Esophagus squamous epithelium (tissue), 5 donors: ENCODE results near the gene TRAM2. TPM values are rescaled to one million over a fixed set of nuclear protein-coding genes. Genes with fewer than 3 reads are reported as not detected.

Experiments
- DNase-seq: peaks from one replicate; lab custom pipeline; 2025; lab: John Stamatoyannopoulos, UW
- H3K27ac ChIP-seq, 4 donors: fragments of 200-600 bp; sonication (generic); one replicate each; pipeline ENCODE4 v1.5.1; 2016 to 2019; ENCODE audit warnings: mild to moderate bottlenecking in 1 of 4
- H3K27me3 ChIP-seq, 4 donors: fragments of 200-600 bp; sonication (generic); 1 replicate in 3 of 4; 2 replicates in 1 of 4; pipeline versions ENCODE4 v1.5.1 to v1.6.0; 2017 to 2021; ENCODE audit warnings: antibody characterized with exemption in 1 of 4
- H3K36me3 ChIP-seq, 3 donors: fragments of 200-600 bp; sonication (generic); one replicate each; pipeline ENCODE4 v1.5.1; 2016 to 2019
- H3K4me1 ChIP-seq, 3 donors: fragments of 200-600 bp; sonication (generic); one replicate each; pipeline ENCODE4 v1.5.1; 2017 to 2019
- H3K4me3 ChIP-seq, 4 donors: fragments of 200-600 bp; sonication (generic); 1 replicate in 3 of 4; 2 replicates in 1 of 4; pipeline ENCODE4 v1.5.1; 2016 to 2019; ENCODE audit warnings: mild to moderate bottlenecking in 2 of 4, moderate library complexity in 1 of 4
- H3K9me3 ChIP-seq, 3 donors: fragments of 200-600 bp; sonication (generic); one replicate each; pipeline ENCODE4 v1.5.1; 2016 to 2019
- POLR2A ChIP-seq, 4 donors: fragments of 450-650 bp; IDR thresholded peaks; one replicate each; pipeline ENCODE4 v1.6.1; 2017; ENCODE audit warnings: antibody characterized with exemption in 4 of 4, mild to moderate bottlenecking in 4 of 4, moderate library complexity in 3 of 4
- WGBS, 2 donors: methylation state at CpG; one replicate each; pipeline ENCODE4 v1.1.5; 2018; 5-methylcytosine and 5-hydroxymethylcytosine counted together
- intact Hi-C: fragments of 100-400 bp; cut with DNase I; formaldehyde crosslinking; loops from one replicate; pipeline ENCODE4 v1.15.0; 2022
- total RNA-seq, 4 donors: library from RNA; depleted of rRNA; stranded (reverse); fragments of >200 nt; gene quantifications; one replicate each; pipeline ENCODE4 v1.1.0, GENCODE V29; 2016
- TF ChIP-seq, protein P1 (sequence below), 6 experiments: fragments of 450-650 bp in 4 of 6; fragments of 200-600 bp in 2 of 6; sonication (generic) in 2 of 6; IDR thresholded peaks; one replicate each; pipeline ENCODE4 v1.5.1; 2016 to 2019; ENCODE audit warnings: antibody characterized with exemption in 6 of 6, mild to moderate bottlenecking in 4 of 6, moderate library complexity in 4 of 6
- donor health status: DM: yes; HTN: yes; CAD: no.

TRAM2 gene
- total RNA-seq, 4 donors from 2014 or later: 2.3 to 8.6 (median 5.3) TPM

GRCh38 chr6:52454556-52454955 is 122.3 kb downstream of the TRAM2 start:
- no peak for DNase-seq
- Histone ChIP-seq H3K36me3 (peaks cover 0 to 4% (median 0%) of the 10 kb centered on the region in 3 donors), H3K4me3 (no peak overlapping the region), H3K4me1 (peaks cover 0 to 4% (median 0%) of the 10 kb centered on the region in 3 donors), H3K27me3 (no peaks in the 10 kb centered on the region), H3K9me3 (peaks cover 0 to 14% (median 11%) of the 10 kb centered on the region in 3 donors), H3K27ac (peak overlapping the region in 2 of 4 donors; percentile 28 to 74)
- intact Hi-C loops: no loop called here
- TF ChIP-seq, protein P1, sequence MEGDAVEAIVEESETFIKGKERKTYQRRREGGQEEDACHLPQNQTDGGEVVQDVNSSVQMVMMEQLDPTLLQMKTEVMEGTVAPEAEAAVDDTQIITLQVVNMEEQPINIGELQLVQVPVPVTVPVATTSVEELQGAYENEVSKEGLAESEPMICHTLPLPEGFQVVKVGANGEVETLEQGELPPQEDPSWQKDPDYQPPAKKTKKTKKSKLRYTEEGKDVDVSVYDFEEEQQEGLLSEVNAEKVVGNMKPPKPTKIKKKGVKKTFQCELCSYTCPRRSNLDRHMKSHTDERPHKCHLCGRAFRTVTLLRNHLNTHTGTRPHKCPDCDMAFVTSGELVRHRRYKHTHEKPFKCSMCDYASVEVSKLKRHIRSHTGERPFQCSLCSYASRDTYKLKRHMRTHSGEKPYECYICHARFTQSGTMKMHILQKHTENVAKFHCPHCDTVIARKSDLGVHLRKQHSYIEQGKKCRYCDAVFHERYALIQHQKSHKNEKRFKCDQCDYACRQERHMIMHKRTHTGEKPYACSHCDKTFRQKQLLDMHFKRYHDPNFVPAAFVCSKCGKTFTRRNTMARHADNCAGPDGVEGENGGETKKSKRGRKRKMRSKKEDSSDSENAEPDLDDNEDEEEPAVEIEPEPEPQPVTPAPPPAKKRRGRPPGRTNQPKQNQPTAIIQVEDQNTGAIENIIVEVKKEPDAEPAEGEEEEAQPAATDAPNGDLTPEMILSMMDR (IDR thresholded peaks at IDR 0.05): no peak
- no peak for TF ChIP-seq POLR2A (IDR thresholded peaks at IDR 0.05)
- WGBS, 2 donors: 48% methylated on average over 2 of the region's 2 CpGs; no CpG with 5 or more reads in 1 of the 2 donors

Other genes with a start within 250 kb of the TRAM2 start
- 10 to 100 TPM in 3 of 4 donors, 1 to 10 TPM in 1; 1.7 to 22.5 (median 11.5) TPM for gene PAQR8, start 214.9 kb downstream of the TRAM2 start, total RNA-seq
- gene EFHC1, start 156.7 kb downstream of the TRAM2 start, total RNA-seq: 10 to 100 TPM in 2 of 4 donors, 1 to 10 TPM in 2; 4.0 to 17.5 (median 9.9) TPM
- gene TMEM14A, start 94.1 kb upstream of the TRAM2 start, total RNA-seq: 100 to 1,000 TPM in 1 of 4 donors, 10 to 100 TPM in 3; 38.1 to 102 (median 51.3) TPM
- not detected for gene GSTA2, start 186.4 kb upstream of the TRAM2 start, total RNA-seq
- 10 to 100 TPM in 1 of 4 donors, 1 to 10 TPM in 1, under 1 TPM in 1, not detected in 1; 0.44 to 16.1 (median 8.6) TPM for gene GSTA1, start 226.8 kb upstream of the TRAM2 start, total RNA-seq